ENCODE results near the gene HSPB7.
"Not testable (repeated sequence)": the region's sequence is repeated elsewhere in the genome, so short reads cannot be mapped to it uniquely, and the experiment has no call there.

The HSPB7 gene

GRCh38 chr1:16038620-16038912, 20.7 kb upstream of the HSPB7 start:
- no peak for DNase-seq (ENCODE audit: low read depth in 2 of 2)
- TF ChIP-seq CTCF (IDR thresholded peaks at IDR 0.05; ENCODE audit: low read depth, low read length): no peak
- H3K4me3 ChIP-seq (replicated peaks in 1 of 2; ENCODE audit: low read depth in 2 of 2, low read length in 2 of 2): no peak overlapping the region

GRCh38 chr1:16036461-16036860, 18.6 kb upstream of the HSPB7 start:
- not testable (repeated sequence) for H3K4me3 ChIP-seq (replicated peaks in 1 of 2; ENCODE audit: low read depth in 2 of 2, low read length in 2 of 2); DNase-seq (ENCODE audit: low read depth in 2 of 2)

GRCh38 chr1:16033103-16033632, 15.3 kb upstream of the HSPB7 start:
- not testable (repeated sequence) for DNase-seq (ENCODE audit: low read depth in 2 of 2); H3K4me3 ChIP-seq (replicated peaks in 1 of 2; ENCODE audit: low read depth in 2 of 2, low read length in 2 of 2)

- peak; percentile 98 for TF ChIP-seq CTCF (IDR thresholded peaks at IDR 0.05; ENCODE audit: low read depth, low read length)
- no peak overlapping the region for H3K4me3 ChIP-seq (replicated peaks in 1 of 2; ENCODE audit: low read depth in 2 of 2, low read length in 2 of 2)
- DNase-seq (ENCODE audit: low read depth in 2 of 2): peak; percentile 87 to 90
Measured at GRCh38 chr1:16032388-16033102, 14.7 kb upstream of the HSPB7 start.

- no peak overlapping the region for H3K4me3 ChIP-seq (replicated peaks in 1 of 2; ENCODE audit: low read depth in 2 of 2, low read length in 2 of 2)
- TF ChIP-seq CTCF (IDR thresholded peaks at IDR 0.05; ENCODE audit: low read depth, low read length): no peak
- DNase-seq (ENCODE audit: low read depth in 2 of 2): no peak
Measured at GRCh38 chr1:16031551-16031950, 13.7 kb upstream of the HSPB7 start.

- DNase-seq (ENCODE audit: low read depth in 2 of 2): no peak
- no peak for TF ChIP-seq CTCF (IDR thresholded peaks at IDR 0.05; ENCODE audit: low read depth, low read length)
- no peak overlapping the region for H3K4me3 ChIP-seq (replicated peaks in 1 of 2; ENCODE audit: low read depth in 2 of 2, low read length in 2 of 2)
Measured at GRCh38 chr1:16029288-16029687, 11.4 kb upstream of the HSPB7 start.

GRCh38 chr1:16029003-16029268, 11.1 kb upstream of the HSPB7 start:
- not testable (repeated sequence) for DNase-seq (ENCODE audit: low read depth in 2 of 2); H3K4me3 ChIP-seq (replicated peaks in 1 of 2; ENCODE audit: low read depth in 2 of 2, low read length in 2 of 2)

- TF ChIP-seq CTCF (IDR thresholded peaks at IDR 0.05; ENCODE audit: low read depth, low read length): no peak
Measured at GRCh38 chr1:16028237-16029002, 10.6 kb upstream of the HSPB7 start.

More at GRCh38 chr1:16028237-16029002, 10.6 kb upstream of the HSPB7 start:
- DNase-seq (ENCODE audit: low read depth in 2 of 2): no peak
- H3K4me3 ChIP-seq (replicated peaks in 1 of 2; ENCODE audit: low read depth in 2 of 2, low read length in 2 of 2): no peak overlapping the region
